ENCODE data around the gene SCAP.

SCAP gene

DNA sequence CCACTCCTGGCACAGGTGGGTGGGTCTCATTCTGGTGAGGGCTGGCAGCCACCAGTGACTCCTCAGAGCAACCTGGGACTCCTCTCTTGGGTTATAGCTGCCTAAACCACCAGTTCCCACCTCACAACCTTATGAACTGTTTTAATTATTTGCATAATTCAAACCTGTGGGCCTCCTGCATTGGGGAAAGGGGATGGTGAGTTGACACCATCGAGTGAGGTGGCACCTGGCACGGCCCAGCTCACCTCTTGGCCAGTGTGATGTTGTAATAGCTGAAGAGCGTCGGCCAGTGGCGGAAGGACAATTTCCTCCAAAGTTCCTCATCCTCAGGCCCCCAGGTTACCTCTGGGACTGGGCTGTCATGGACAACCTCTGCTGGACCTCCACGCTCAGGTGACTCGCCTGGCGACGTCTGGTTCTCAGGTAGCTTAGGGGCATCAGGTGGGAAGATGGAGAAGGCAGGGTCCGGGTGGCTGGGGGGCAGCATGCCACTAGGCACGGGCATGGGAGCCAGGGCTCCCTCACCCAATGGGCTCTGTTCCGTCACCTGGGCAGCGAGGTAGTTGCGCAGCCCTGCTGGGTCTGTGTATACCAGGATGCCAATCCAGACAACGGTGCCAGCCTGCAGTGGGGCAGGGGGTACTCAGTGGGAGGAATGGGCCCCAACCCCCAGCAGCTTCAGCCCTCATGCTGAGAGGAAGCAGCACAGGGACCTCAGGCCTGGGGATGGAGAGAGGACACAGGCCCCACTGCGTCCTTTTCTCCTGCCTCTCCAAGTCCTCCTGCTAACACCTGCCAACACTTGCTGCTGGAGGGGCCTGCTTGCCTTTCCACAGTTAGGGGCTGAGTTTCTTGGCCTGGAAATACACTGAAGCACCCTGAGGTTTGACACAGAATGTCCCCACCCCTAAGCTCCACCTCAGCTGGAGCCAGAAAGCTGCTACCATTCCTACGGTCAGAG lies 56.4 kb downstream of the SCAP start:
- no peak overlapping the region for H3K4me3 ChIP-seq (ENCODE audit: low read length)
- TF ChIP-seq, protein P1, sequence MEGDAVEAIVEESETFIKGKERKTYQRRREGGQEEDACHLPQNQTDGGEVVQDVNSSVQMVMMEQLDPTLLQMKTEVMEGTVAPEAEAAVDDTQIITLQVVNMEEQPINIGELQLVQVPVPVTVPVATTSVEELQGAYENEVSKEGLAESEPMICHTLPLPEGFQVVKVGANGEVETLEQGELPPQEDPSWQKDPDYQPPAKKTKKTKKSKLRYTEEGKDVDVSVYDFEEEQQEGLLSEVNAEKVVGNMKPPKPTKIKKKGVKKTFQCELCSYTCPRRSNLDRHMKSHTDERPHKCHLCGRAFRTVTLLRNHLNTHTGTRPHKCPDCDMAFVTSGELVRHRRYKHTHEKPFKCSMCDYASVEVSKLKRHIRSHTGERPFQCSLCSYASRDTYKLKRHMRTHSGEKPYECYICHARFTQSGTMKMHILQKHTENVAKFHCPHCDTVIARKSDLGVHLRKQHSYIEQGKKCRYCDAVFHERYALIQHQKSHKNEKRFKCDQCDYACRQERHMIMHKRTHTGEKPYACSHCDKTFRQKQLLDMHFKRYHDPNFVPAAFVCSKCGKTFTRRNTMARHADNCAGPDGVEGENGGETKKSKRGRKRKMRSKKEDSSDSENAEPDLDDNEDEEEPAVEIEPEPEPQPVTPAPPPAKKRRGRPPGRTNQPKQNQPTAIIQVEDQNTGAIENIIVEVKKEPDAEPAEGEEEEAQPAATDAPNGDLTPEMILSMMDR (conservative IDR thresholded peaks at IDR 0.05; ENCODE audit: low read depth, low read length) = no peak
- DNase-seq (ENCODE audit: low read depth) = no peak

DNA sequence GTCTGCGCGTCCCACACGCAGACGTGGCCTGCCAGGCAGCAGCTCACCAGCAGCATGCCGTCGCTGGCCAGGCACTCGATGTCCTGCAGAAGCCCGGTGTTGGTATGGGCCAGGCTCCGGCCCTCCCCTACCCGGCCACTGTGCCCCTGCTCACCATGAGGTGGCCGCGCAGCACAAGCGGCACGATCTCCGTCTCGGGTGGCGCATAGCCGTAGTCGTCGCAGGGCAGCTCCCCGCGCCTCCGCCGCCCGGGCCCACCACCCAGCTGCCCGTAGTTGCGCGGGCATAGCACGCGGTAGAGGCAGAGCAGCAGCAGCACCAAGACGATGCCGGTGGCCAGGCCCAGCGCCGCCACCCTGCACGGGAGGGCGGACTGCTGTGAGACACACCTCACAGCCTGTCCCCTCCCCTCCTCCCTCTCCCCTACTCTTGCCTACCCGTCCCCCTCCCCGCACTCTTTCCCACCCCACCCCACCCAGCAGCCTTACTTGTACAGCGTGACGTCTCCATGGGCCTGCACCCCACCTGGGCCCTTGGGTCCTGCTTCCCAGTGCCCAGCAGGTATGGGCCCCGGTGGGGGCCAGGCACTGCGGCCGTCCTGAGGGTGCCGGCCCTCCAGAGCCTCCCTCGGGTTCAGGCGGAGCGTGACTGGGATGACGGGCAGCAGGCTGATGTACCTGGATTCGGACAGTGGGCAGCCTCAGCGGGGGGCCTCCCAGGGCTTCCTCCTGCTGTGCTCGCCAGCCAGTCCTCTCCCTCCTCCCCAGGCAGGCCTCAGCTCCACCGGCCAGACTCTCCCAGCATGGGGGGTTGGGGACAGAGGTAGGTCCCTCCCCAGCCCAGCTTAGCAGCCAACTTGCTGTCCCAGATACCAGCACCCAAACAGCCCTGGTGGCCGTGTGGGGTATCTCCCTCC lies 57.3 kb downstream of the SCAP start:
- TF ChIP-seq, protein P1 (conservative IDR thresholded peaks at IDR 0.05; ENCODE audit: low read depth, low read length) = no peak
- no peak for DNase-seq (ENCODE audit: low read depth)

DNA sequence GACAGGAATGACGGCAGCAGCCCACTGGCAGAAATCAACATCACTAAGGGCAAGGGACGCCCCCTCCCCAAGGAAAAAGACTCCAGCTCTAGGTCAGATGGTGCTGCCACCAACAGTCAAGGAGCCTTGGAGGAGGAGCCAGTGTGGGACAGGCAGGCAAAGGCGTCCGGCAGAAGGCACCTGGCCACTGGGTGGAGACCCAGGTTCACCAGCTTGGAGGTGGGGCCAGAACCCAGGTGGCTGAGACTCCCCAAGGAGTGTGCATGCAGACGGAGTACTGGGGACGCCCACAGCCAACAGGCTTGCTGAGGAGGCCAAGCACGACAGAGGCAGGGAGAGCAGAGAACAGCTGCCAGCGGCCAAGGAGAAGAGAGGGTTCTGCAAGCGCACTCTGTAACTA lies 59.7 kb downstream of the SCAP start:
- DNase-seq (ENCODE audit: low read depth) = no peak
- TF ChIP-seq, protein P1 (conservative IDR thresholded peaks at IDR 0.05; ENCODE audit: low read depth, low read length) = no peak
- H3K4me3 ChIP-seq (ENCODE audit: low read length) = no peak overlapping the region

More for the DNA sequence above, 57.3 kb downstream of the SCAP start:
- H3K4me3 ChIP-seq (ENCODE audit: low read length) = no peak overlapping the region

DNA sequence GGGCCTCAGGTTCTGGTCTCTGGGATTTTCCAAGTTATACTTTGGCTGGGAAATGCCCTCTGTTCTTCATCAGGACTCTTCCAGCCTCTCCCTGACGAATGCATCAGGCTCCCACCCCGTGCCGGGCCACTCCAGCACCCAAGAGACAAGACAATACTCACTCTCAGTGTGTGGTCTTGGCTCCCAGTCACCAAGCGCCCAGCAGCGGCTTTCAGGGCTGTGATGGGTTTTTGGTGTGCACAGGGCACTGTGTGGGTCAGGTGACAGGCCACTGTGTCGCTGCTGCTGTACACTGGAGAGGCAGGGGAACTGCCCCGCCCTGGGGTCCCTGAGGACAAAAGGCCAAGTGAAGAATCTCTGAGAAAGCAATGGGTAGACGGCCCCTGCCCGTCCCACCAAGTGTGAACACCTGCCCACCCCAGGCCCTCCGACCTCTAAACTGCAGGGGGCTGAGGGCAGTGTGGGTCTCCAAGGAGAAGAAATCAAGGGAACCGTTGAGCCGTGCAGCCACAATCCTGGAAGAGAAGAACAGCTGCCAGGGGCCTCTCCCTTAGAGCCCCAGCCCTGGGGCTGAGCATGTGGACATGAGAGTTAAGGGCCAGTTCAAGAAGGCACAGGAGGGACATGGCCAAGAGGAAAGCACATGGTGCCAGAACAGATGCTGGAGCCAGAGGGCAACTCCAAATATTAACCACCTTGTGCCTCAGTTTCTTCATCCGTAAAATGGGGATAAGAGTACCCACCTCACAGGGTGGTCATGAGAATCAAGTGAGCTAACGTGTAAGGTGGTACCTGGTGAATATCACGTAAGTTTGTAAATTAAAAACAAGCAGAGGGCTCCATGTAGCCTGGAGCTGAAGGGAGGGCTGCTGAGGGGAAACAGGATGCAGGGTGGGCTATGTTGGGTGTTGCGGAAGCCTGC lies 60.8 kb downstream of the SCAP start:
- TF ChIP-seq, protein P1 (conservative IDR thresholded peaks at IDR 0.05; ENCODE audit: low read depth, low read length) = no peak
- no peak for DNase-seq (ENCODE audit: low read depth)
- no peak overlapping the region for H3K4me3 ChIP-seq (ENCODE audit: low read length)

DNA sequence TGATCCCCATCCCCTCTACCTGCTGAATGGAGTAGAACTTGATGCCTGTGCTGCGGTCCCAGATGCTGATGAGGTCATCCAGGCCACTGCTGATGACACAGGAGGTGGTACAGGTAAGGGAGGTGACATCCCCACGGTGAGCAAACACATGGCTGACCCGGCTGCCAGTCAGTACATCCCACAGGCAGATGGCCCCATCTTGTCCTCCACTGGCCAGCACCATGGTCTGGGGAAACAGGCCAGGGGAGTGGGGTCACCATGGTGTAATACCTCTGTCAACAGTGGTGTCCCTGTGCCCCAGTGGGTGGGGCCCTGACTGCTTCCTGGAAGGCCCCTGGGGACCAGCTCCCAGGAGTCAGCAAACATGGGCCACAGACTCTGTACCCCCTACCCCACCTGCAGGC lies 61.6 kb downstream of the SCAP start:
- no peak for DNase-seq (ENCODE audit: low read depth)
- TF ChIP-seq, protein P1 (conservative IDR thresholded peaks at IDR 0.05; ENCODE audit: low read depth, low read length) = no peak
- no peak overlapping the region for H3K4me3 ChIP-seq (ENCODE audit: low read length)

DNA sequence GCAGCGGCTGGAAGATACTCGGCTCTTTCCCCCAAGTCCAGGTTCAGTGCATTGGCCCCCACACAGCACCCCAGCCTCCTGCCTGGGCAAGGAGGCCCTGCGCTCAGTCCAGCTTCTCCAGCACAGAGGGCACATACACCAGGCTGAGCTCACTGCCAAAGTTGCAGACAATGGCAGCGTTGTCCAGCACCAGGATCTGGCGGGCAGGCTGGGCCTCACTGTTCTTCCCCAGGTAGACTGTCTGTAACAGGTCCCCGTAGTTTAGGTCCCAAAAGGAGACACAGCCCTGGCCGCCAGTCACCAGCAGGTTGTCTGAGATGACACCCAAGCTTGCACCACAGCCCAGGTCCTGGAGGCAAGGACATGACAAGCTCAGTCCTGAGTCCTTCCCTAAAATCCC lies 62.0 kb downstream of the SCAP start:
- TF ChIP-seq, protein P1 (conservative IDR thresholded peaks at IDR 0.05; ENCODE audit: low read depth, low read length) = no peak

More for the DNA sequence above, 62.0 kb downstream of the SCAP start:
- H3K4me3 ChIP-seq (ENCODE audit: low read length) = no peak overlapping the region
- DNase-seq (ENCODE audit: low read depth) = no peak

Data from retinal pigment epithelial cell (primary cell).